PC-3 (cell line): ENCODE data around the gene AEBP2.

Experiments used
- CTCF ChIP-seq: fragments of 300-600 bp; sonication (generic); conservative IDR thresholded peaks from 2 replicates; pipeline ENCODE4 v1.5.1; 2017; ENCODE audit warnings: antibody characterized with exemption, low read depth, mild to moderate bottlenecking, low read length
- EZH2 ChIP-seq: fragments of 300-600 bp; sonication (generic); IDR thresholded peaks from one replicate; pipeline ENCODE4 v1.6.1; 2017; ENCODE audit warnings: antibody characterized with exemption, mild to moderate bottlenecking, low read length; ENCODE audit not compliant: unreplicated experiment
- EZH2phosphoT487 ChIP-seq: fragments of 300-600 bp; sonication (generic); IDR thresholded peaks from 2 replicates; pipeline ENCODE4 v1.6.1; 2018; ENCODE audit warnings: mild to moderate bottlenecking, antibody characterized with exemption, low read length, borderline replicate concordance

- TF ChIP-seq CTCF, result no peak
- TF ChIP-seq EZH2, result no peak
- no peak for TF ChIP-seq EZH2phosphoT487
Measured at GRCh38 chr12:19489168-19489567, 49.9 kb downstream of the AEBP2 start.
